ENCODE measurements around the gene TES. TPM values are rescaled to one million over a fixed set of nuclear protein-coding genes. Genes with fewer than 3 reads are reported as not detected.

TES gene
- total and polyA plus RNA-seq, 9 of the 15 experiments (the other 6 are each of a cell fraction or from before 2014, with no cell fraction given) = 20.7 to 61.6 (median 53.8) TPM

DNA sequence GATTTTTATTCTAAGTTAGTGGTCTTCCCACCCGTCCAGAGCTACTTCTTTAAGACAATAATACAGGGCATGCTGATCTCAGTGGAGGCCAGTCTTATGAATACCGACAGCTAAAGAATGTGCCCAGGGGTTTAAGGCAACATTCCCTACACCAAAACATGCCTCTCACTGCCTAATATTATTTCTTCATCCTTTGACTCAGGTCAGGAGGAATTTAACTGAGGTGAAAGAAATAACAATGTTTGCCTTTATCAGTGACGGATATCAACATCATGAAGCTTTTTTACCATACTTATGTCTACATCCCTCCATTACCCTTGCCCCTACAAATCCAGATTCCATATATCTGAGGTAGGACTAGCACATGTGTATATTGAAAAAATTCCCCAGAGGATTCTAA is 33.3 kb upstream of the TES start:
- WGBS (ENCODE audit: insufficient coverage, low coverage, missing lambda C conversion rate) = 2% methylated on average over 3 of the region's 3 CpGs
- Histone ChIP-seq H3K9me1 (ENCODE audit: control insufficient read depth, insufficient read depth, low read length) (no peaks in the 10 kb centered on the region), H4K20me1 (replicated peaks; ENCODE audit: control insufficient read depth, insufficient read depth, low read length) (no peaks in the 10 kb centered on the region), H3K9me3 (replicated peaks; ENCODE audit: control insufficient read depth, insufficient read depth, low read depth, low read length) (no peaks in the 10 kb centered on the region), H3K4me2 (ENCODE audit: insufficient read depth, low read length) (no peak overlapping the region), H3K79me2 (ENCODE audit: control insufficient read depth, insufficient read depth, low read length) (no peaks in the 10 kb centered on the region), H3K9ac (ENCODE audit: insufficient read depth in 1 of 2, low read depth in 2 of 2, low read length in 2 of 2) (no peak overlapping the region), H3K27ac (ENCODE audit: extremely low read depth, low read depth, low read length) (no peak overlapping the region), H3K36me3 (ENCODE audit: control insufficient read depth, insufficient read depth, low read length) (no peaks in the 10 kb centered on the region), H3K27me3 (ENCODE audit: control insufficient read depth in 2 of 2, insufficient read depth in 2 of 2, low read length in 2 of 2) (no peaks in the 10 kb centered on the region), H2AFZ (ENCODE audit: low read depth, low read length) (no peak overlapping the region), H3K4me1 (replicated peaks in 1 of 2; ENCODE audit: control insufficient read depth in 2 of 2, insufficient read depth in 2 of 2, low read length in 2 of 2) (peaks cover 0 to 3% of the 10 kb centered on the region in 2 experiments; a peak in 1 of 5 replicates), H3K4me3 (no peak overlapping the region)
- CTCF ChIA-PET (ENCODE audit: low intra/inter-chr PET ratio) = no interaction called here
- intact Hi-C loops (cut with micrococcal nuclease) = loop anchor here (5.0 to 10.0 kb wide), 2 partner anchors 260 to 948 kb away; no protein-coding TSS in a partner anchor
- ATAC-seq (no peak), DNase-seq (ENCODE audit: extremely low read depth in 1 of 4, low spot score in 3 of 4) (no peak), FAIRE-seq (no peak)
- no TSS peak for BruUV-seq (replicated peaks)
- POLR2A ChIA-PET = interaction anchor here (1.0 to 1.6 kb wide), 2 partner anchors 24 to 33 kb away, joined by 3 read pairs; no protein-coding TSS in a partner anchor
- in situ Hi-C loops (cut with MboI) = loop anchor here (5.0 kb wide), 2 partner anchors 60 to 400 kb away; no protein-coding TSS in a partner anchor
- no peak for TF ChIP-seq SIRT6 (IDR thresholded peaks at IDR 0.05; ENCODE audit: low read depth, low read length)
- TF ChIP-seq POU5F1 (IDR thresholded peaks at IDR 0.05; ENCODE audit: borderline replicate concordance, low read depth, low read length, partially characterized antibody) = no peak
- no peak for TF ChIP-seq ZNF224 (CRISPR knock-in tag; IDR thresholded peaks at IDR 0.05)
- TF ChIP-seq STAT5A (IDR thresholded peaks at IDR 0.05; ENCODE audit: borderline replicate concordance, low read length) = no peak
- TF ChIP-seq, protein P1, sequence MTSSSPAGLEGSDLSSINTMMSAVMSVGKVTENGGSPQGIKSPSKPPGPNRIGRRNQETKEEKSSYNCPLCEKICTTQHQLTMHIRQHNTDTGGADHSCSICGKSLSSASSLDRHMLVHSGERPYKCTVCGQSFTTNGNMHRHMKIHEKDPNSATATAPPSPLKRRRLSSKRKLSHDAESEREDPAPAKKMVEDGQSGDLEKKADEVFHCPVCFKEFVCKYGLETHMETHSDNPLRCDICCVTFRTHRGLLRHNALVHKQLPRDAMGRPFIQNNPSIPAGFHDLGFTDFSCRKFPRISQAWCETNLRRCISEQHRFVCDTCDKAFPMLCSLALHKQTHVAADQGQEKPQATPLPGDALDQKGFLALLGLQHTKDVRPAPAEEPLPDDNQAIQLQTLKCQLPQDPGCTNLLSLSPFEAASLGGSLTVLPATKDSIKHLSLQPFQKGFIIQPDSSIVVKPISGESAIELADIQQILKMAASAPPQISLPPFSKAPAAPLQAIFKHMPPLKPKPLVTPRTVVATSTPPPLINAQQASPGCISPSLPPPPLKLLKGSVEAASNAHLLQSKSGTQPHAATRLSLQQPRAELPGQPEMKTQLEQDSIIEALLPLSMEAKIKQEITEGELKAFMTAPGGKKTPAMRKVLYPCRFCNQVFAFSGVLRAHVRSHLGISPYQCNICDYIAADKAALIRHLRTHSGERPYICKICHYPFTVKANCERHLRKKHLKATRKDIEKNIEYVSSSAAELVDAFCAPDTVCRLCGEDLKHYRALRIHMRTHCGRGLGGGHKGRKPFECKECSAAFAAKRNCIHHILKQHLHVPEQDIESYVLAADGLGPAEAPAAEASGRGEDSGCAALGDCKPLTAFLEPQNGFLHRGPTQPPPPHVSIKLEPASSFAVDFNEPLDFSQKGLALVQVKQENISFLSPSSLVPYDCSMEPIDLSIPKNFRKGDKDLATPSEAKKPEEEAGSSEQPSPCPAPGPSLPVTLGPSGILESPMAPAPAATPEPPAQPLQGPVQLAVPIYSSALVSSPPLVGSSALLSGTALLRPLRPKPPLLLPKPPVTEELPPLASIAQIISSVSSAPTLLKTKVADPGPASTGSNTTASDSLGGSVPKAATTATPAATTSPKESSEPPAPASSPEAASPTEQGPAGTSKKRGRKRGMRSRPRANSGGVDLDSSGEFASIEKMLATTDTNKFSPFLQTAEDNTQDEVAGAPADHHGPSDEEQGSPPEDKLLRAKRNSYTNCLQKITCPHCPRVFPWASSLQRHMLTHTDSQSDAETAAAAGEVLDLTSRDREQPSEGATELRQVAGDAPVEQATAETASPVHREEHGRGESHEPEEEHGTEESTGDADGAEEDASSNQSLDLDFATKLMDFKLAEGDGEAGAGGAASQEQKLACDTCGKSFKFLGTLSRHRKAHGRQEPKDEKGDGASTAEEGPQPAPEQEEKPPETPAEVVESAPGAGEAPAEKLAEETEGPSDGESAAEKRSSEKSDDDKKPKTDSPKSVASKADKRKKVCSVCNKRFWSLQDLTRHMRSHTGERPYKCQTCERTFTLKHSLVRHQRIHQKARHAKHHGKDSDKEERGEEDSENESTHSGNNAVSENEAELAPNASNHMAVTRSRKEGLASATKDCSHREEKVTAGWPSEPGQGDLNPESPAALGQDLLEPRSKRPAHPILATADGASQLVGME (CRISPR knock-in tag; IDR thresholded peaks at IDR 0.05) = no peak
- no peak for TF ChIP-seq ZNF445 (CRISPR knock-in tag; IDR thresholded peaks at IDR 0.05; ENCODE audit: low read depth)
- no peak for TF ChIP-seq ZNF644 (tag; IDR thresholded peaks at IDR 0.05; ENCODE audit: low read depth)
- TF ChIP-seq GATAD2B (IDR thresholded peaks at IDR 0.05; ENCODE audit: borderline replicate concordance) = no peak
- TF ChIP-seq PATZ1 (CRISPR knock-in tag; IDR thresholded peaks at IDR 0.05; ENCODE audit: borderline replicate concordance) = no peak
- TF ChIP-seq, protein P2, sequence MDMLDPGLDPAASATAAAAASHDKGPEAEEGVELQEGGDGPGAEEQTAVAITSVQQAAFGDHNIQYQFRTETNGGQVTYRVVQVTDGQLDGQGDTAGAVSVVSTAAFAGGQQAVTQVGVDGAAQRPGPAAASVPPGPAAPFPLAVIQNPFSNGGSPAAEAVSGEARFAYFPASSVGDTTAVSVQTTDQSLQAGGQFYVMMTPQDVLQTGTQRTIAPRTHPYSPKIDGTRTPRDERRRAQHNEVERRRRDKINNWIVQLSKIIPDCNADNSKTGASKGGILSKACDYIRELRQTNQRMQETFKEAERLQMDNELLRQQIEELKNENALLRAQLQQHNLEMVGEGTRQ (CRISPR knock-in tag; IDR thresholded peaks at IDR 0.05) = no peak
- TF ChIP-seq, protein P3, sequence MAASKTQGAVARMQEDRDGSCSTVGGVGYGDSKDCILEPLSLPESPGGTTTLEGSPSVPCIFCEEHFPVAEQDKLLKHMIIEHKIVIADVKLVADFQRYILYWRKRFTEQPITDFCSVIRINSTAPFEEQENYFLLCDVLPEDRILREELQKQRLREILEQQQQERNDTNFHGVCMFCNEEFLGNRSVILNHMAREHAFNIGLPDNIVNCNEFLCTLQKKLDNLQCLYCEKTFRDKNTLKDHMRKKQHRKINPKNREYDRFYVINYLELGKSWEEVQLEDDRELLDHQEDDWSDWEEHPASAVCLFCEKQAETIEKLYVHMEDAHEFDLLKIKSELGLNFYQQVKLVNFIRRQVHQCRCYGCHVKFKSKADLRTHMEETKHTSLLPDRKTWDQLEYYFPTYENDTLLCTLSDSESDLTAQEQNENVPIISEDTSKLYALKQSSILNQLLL (CRISPR knock-in tag; IDR thresholded peaks at IDR 0.05; ENCODE audit: borderline replicate concordance) = no peak
- TF ChIP-seq BRD9 (IDR thresholded peaks at IDR 0.05; ENCODE audit: low read depth, partially characterized antibody) = no peak
- no peak for TF ChIP-seq CAMTA2 (CRISPR knock-in tag; conservative IDR thresholded peaks at IDR 0.05)

All from K562 (cell line).